SKM-1 treated with dmso at 0.1 percent for 144 hours (cell line): ENCODE results near the gene SLC25A26.
"Not testable (repeated sequence)": the region's sequence is repeated elsewhere in the genome, so short reads cannot be mapped to it uniquely, and the experiment has no call there.

Experiments used
- DNase-seq: peaks from one replicate; lab custom pipeline; 2025; ENCODE audit not compliant: unreplicated experiment; lab: John Stamatoyannopoulos, UW

Gene SLC25A26

DNA sequence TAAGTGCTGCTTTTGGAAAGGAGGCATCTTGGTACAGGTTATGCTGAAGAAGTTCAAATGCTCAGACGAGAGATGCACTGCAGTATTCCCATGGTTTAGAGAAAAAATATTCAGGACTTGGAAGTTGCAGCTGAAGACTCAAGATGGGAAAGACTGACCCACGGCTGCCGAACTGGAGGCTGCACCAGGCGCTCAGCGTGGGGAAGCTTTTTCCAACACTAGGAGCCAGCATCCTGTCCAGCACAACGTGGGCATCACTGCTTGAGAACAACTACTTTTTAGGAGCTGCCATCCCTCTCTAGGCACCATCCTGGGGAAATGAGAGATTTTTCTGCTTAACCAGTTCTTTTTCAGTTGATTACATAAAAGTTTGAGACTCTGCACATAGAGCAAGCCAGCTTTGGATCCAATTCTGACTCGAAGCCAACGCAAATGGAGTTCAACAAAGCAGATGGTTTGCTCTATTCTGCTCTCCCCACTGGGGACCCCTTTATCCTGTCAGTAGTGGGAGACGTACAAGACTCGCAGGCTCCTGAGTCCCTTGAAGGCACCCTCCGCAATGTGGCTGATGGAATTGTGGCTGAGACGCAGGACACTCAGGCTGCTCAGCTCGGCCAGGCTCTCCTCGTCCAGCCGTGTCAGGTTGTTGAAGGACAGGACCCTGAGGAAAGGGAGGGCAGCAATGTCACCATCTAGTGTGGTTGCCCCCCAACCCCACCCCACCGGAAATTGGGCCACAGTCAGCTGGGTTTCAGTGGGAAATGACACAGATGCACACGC, 186.2 kb downstream of the SLC25A26 start:
- DNase-seq: no peak

GRCh38 chr3:66407611-66408218, 186.9 kb downstream of the SLC25A26 start:
- no peak for DNase-seq

DNA sequence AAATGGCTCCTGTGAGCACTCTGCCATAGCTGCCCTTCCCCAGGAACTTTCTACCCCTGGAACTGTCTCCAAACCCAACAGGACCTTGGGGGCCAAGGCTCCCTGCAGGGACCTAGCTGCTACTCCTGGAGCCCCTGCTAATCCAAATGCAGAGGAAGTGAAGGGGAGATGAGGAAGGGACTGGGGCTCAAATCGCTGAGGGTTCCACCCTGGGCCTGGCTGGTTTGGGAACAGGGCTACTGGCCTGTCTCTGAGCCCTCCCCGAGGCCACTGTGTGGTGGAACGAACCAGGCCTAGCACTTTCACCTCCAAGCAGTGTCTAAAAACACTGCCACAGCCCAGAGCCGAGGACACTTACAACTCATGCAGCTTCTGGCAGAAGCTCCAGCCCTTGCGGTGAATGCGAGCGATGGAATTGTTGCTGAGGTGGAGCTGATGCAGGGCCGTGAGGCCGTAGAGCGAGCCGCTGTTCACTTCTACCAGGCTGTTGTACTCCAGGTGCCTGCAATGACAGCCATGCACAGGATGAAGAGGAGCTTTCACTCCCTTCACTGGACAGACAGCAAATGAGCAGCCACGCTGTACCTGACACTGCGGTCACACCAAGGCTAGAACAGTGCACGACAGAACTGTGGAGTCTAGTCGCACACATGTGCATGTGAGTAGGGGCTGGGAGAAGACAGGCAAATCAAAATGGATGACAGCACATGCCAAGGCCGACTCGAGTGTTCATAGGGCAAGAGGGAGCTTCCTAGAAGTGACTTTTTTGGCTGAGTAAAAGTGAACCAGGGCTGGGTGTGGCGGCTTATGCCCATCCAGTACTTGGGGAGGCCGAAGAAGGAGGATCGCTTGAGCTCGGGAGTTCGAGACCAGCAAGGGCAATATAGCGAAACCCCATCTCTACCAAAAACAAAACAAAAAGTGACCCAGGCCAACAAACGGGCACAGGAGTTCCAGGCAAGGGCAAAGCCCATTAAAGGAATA, 189.3 kb downstream of the SLC25A26 start:
- no peak for DNase-seq

GRCh38 chr3:66410976-66411375, 190.2 kb downstream of the SLC25A26 start:
- DNase-seq: no peak

- DNase-seq: no peak
Observed at GRCh38 chr3:66411474-66411873, 190.7 kb downstream of the SLC25A26 start.

DNA sequence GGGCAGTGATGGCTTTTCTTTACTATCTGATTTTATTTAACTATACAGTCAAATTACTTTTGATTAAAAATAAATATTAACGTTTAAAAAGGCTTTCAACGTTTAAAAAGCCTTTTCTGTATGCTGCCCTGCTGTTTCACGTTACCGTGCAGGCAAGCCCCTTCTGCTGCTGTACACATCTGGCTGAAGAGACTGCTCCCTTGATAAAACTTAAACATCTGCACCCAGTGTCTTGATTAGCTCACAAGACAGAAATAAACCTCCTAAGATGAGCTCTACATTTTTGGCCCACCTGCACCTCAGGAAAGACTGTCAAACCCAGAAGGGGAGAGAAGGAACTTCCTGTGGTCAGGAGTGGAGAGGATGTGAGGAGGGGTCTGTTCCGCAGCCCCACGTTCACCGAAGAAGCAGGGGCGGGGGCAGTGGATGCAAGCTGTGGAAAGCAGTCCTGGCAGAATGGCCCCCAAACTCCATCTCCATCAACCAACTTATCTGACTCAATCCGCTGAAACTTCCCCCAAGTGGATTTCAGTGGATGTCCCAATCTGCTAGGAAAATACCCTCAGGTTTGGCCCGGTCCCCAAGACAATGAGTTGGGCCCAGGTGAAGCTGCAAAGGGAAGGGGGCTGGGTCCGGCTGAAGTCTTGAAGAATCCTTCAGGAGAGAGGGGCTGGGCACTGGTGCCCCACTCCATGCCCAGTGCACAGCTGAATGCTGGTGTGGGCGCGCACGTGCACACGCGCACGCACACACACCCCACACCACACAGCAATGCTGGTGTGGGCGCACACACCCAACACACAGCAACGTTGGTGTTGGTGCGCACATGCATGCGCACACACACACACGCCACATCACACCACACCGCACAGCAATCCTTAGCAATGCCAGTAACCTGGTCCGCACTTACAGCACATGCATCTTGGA, 191.4 kb downstream of the SLC25A26 start:
- DNase-seq: no peak

DNA sequence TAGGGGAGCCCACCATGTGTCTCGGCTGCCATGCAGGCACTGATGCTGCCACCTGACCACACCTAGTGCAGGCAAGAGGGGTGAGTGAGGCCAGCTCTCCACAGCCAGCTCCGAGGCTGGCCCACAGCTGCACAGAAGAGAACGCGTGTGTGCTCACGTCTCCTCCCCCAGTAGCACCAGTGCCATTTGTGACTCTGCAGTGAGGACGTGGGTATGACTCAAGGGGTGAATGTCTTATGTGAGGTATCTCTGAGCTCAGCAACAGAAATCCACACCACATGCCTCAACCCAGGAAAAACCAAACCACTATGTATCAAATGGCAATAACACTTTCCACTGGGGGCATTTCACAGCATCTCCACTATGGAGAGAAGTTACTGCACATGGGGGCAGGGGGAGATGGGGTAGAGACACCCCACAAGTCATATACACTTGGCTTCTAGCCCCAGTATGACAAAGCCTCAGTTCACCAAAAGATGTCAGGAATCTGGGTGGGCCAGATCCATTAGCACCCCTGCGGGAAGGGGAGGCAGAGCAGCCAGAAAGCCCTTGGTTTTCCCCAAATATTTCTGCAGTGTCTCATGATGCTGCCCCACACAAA, 192.4 kb downstream of the SLC25A26 start:
- no peak for DNase-seq

GRCh38 chr3:66414846-66415245, 194.0 kb downstream of the SLC25A26 start:
- DNase-seq: no peak

GRCh38 chr3:66415867-66416428, 195.1 kb downstream of the SLC25A26 start:
- no peak for DNase-seq

DNA sequence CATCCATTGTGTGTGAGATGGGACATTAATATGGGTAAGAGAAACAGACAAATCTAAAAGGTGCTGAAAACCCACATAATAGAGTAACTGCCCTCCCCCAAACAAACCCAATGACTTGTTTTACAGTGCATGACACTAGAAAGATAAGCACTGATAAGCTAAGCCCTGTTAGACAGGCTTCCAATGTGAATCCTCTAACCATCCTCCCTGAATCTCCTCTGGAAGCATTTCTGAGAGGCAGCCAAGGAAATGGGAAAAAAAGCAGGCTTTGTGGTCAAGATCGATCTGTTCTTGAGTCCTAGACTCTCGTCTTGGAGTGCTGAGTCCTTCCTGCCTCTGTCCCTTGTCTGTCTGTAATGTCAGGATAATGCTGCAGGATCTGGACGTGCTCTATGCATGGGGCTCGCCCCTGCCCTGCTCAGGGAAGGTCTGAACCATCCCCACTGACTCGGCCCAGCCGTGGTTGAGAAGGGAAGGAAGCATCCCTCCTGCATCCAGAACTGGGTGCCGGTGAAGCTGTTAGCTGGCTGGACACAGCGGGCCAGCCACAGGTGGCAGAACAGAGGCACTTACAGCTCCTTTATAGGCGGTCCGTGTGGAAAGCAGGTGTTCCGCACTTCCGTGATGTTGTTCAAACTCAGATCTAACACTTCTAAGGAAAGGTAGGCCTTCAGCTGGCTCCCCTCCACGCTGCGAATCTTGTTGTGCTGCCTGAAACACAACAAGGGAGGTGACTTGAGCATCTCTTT, 195.9 kb downstream of the SLC25A26 start:
- no peak for DNase-seq

DNA sequence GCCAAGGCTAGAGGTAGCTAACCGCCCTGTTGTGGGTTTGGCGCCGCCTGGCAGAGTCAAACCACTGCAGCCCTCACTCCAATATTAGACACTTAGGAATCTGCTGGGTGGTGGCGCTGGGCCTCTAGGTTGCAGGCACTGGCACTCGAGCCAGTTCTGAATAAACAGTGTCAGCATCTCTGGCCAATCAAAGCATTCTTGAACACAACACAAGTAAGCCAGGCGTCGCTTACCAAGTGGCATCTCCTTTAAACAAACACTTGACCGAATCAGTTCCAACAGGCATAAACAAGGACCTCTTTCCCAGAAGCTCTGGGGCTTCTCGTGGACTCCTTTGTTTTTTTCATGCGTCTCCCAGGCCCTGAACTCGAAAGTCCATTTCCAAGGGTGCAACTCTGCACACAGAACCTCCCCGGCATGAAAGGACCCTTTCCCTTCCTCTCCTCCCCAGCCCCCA, 197.7 kb downstream of the SLC25A26 start:
- no peak for DNase-seq

DNA sequence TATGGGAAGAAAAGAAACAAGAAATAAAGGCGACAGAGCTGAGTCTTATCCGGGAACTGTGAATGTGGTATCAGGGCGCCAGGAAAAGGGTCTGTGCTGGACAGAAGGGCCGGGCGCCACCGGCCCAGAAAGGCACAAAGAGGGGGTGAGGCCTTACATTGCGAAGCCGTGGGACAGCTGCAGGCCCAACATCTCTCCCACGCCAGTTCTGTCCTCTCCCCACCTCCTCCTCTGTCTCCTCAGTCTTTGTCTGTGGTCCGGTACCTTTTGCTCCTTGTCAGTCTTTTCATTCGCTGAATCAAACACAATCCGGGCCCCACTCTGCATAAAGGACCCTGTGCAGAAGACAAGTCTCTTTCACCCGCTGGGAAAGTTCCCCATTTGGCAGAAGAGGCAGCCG, 198.2 kb downstream of the SLC25A26 start:
- DNase-seq: no peak

DNA sequence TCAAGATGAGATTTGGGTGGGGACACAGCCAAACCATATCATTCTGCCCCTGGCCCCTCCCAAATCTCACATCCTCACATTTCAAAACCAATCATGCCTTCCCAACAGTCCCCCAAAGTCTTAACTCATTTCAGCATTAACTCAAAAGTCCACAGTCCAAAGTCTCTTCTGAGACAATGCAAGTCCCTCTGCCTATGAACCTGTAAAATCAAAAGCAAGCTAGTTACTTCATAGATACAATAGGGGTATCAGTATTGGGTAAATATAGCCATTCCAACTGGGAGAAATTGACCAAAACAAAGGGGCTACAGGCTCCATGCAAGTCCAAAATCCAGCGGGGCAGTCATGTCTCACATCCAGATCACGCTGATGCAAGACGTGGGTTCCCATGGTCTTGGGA, 200.3 kb downstream of the SLC25A26 start:
- DNase-seq: not testable (repeated sequence)

- DNase-seq: not testable (repeated sequence)
Observed at GRCh38 chr3:66421893-66422292, 201.1 kb downstream of the SLC25A26 start.

GRCh38 chr3:66423791-66424190, 203.0 kb downstream of the SLC25A26 start:
- no peak for DNase-seq

- no peak for DNase-seq
Observed at GRCh38 chr3:66425032-66425431, 204.2 kb downstream of the SLC25A26 start.

GRCh38 chr3:66425576-66426114, 204.8 kb downstream of the SLC25A26 start:
- no peak for DNase-seq

DNA sequence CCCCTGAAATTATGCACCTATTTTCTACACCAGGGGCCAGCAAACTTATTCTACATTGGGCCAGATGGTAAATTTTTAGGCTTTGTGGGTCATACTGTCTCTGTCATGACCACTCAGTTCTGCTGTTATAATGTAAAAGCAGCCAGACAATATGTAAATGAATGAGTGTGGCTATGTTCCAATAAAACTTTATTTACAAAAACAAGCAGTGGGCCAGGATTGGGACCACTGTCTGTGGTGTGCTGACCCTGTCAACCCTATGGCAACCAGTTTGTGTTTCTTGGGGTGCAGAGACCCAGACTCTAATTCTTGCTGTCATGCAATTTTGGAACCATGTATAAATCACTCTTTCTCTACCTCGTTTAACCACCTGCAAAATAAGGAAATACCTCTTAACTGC, 205.3 kb downstream of the SLC25A26 start:
- no peak for DNase-seq

DNA sequence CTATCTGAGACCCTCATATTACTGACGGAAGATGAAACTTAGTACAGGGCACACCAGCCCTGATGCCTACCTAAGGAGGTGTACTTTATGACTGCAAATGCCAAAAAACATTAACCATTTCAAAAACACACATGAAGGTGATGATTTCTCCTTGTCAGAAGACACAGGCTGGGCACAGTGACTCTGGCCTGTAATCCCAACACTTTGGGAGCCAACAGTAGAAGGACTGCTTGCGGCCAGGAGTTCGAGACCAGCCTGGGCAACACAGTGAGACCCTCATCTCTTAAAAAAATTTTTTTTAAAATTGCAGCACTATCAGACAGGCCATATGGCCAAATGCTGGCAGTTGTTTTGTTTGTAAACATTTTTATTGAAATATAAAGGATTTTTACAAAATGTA, 206.6 kb downstream of the SLC25A26 start:
- DNase-seq: no peak
